ENCODE data around the gene EYA2. TPM values are rescaled to one million over a fixed set of nuclear protein-coding genes. Genes with fewer than 3 reads are reported as not detected.

EYA2 gene
- total and polyA plus RNA-seq, 2 donors (not counting 3 experiments of a cell fraction or from before 2014, with no cell fraction given): not detected

GRCh38 chr20:47129306-47129705 lies 234.7 kb downstream of the EYA2 start:
- Histone ChIP-seq H3K36me3 (ENCODE audit: control insufficient read depth in 2 of 2, extremely low read depth in 1 of 2, insufficient read depth in 2 of 2, low read length in 2 of 2) (no peaks in the 10 kb centered on the region), H3K4me1 (ENCODE audit: control insufficient read depth, extremely low read depth, insufficient read depth, low read length) (no peaks in the 10 kb centered on the region), H3K9me3 (replicated peaks; ENCODE audit: control insufficient read depth, insufficient read depth, low read length) (no peaks in the 10 kb centered on the region), H3K79me2 (ENCODE audit: control insufficient read depth, insufficient read depth, low read length) (no peaks in the 10 kb centered on the region), H3K9ac (replicated peaks; ENCODE audit: extremely low read depth, insufficient read depth, low read length) (no peak overlapping the region), H4K20me1 (replicated peaks; ENCODE audit: control insufficient read depth, extremely low read depth, insufficient read depth, low read length) (no peaks in the 10 kb centered on the region), H3K9me1 (replicated peaks; ENCODE audit: control insufficient read depth, extremely low read depth, insufficient read depth, low read length) (no peaks in the 10 kb centered on the region), H3K4me2 (ENCODE audit: insufficient read depth, low read length) (no peak overlapping the region), H3K27ac (ENCODE audit: insufficient read depth, low read depth, low read length) (no peak overlapping the region), H2AFZ (ENCODE audit: low read depth, low read length) (no peak overlapping the region), H3K4me3 (replicated peaks in 1 of 3; ENCODE audit: insufficient read depth in 1 of 3, low read depth in 1 of 3, low read length in 3 of 3) (no peak overlapping the region), H3K27me3 (ENCODE audit: control insufficient read depth in 2 of 2, insufficient read depth in 2 of 2, low read length in 2 of 2) (no peaks in the 10 kb centered on the region)
- ChIA-PET POLR2A (no interaction called here), CTCF (no interaction called here)
- FAIRE-seq: no peak
- intact Hi-C loops (cut with micrococcal nuclease): no loop called here
- TF ChIP-seq EZH2 (IDR thresholded peaks at IDR 0.05; ENCODE audit: borderline replicate concordance, low read depth, low read length, severe bottlenecking): no peak
- no peak for TF ChIP-seq POLR2A (IDR thresholded peaks at IDR 0.05; ENCODE audit: low read depth, low read length)
- TF ChIP-seq FOS (IDR thresholded peaks at IDR 0.05; ENCODE audit: borderline replicate concordance, insufficient read depth, low read length): no peak
- BruUV-seq (replicated peaks): no TSS peak
- dilution Hi-C loops (cut with MboI; ENCODE audit: extremely low pct_ligation_motif_present, low sequenced_read_pairs): no loop called here
- DNase-seq (ENCODE audit: low read depth, low spot score): no peak

- dilution Hi-C loops (cut with MboI; ENCODE audit: extremely low pct_ligation_motif_present, low sequenced_read_pairs) (no loop called here), intact Hi-C loops (cut with micrococcal nuclease) (no loop called here)
- FAIRE-seq (no peak), DNase-seq (ENCODE audit: low read depth, low spot score) (no peak)
- H3K9me3 ChIP-seq (replicated peaks; ENCODE audit: control insufficient read depth, insufficient read depth, low read length): no peaks in the 10 kb centered on the region
- no peak overlapping the region for H2AFZ ChIP-seq (ENCODE audit: low read depth, low read length)
- H4K20me1 ChIP-seq (replicated peaks; ENCODE audit: control insufficient read depth, extremely low read depth, insufficient read depth, low read length): no peaks in the 10 kb centered on the region
- H3K79me2 ChIP-seq (ENCODE audit: control insufficient read depth, insufficient read depth, low read length): no peaks in the 10 kb centered on the region
- ChIA-PET POLR2A (no interaction called here), CTCF (no interaction called here)
- no peak for TF ChIP-seq MYC (IDR thresholded peaks at IDR 0.05; ENCODE audit: low read depth, low read length)
- TF ChIP-seq EZH2 (IDR thresholded peaks at IDR 0.05; ENCODE audit: borderline replicate concordance, low read depth, low read length, severe bottlenecking): no peak
- TF ChIP-seq MAX (IDR thresholded peaks at IDR 0.05; ENCODE audit: insufficient read depth, insufficient read length): no peak
- no peak for TF ChIP-seq FOS (IDR thresholded peaks at IDR 0.05; ENCODE audit: borderline replicate concordance, insufficient read depth, low read length)
- TF ChIP-seq POLR2AphosphoS5 (IDR thresholded peaks at IDR 0.05; ENCODE audit: insufficient read depth, low read depth, low read length): no peak
- TF ChIP-seq CTCF (IDR thresholded peaks at IDR 0.05; ENCODE audit: extremely low read depth in 1 of 2, insufficient read depth in 1 of 2, low read depth in 1 of 2, low read length in 2 of 2): no peak
- no peak for TF ChIP-seq JUN (IDR thresholded peaks at IDR 0.05; ENCODE audit: borderline replicate concordance, insufficient read depth, insufficient read length, low read depth)
- TF ChIP-seq GATA2 (IDR thresholded peaks at IDR 0.05; ENCODE audit: insufficient read depth, insufficient read length, low read depth, low read length): no peak
- no peak for TF ChIP-seq POLR2A (IDR thresholded peaks at IDR 0.05; ENCODE audit: low read depth, low read length)
- H3K36me3 ChIP-seq (ENCODE audit: control insufficient read depth in 2 of 2, extremely low read depth in 1 of 2, insufficient read depth in 2 of 2, low read length in 2 of 2): no peaks in the 10 kb centered on the region
- no peaks in the 10 kb centered on the region for H3K27me3 ChIP-seq (ENCODE audit: control insufficient read depth in 2 of 2, insufficient read depth in 2 of 2, low read length in 2 of 2)
- no peak overlapping the region for H3K27ac ChIP-seq (ENCODE audit: insufficient read depth, low read depth, low read length)
- H3K4me1 ChIP-seq (ENCODE audit: control insufficient read depth, extremely low read depth, insufficient read depth, low read length): no peaks in the 10 kb centered on the region
- H3K4me2 ChIP-seq (ENCODE audit: insufficient read depth, low read length): no peak overlapping the region
- H3K9me1 ChIP-seq (replicated peaks; ENCODE audit: control insufficient read depth, extremely low read depth, insufficient read depth, low read length): no peaks in the 10 kb centered on the region
- BruUV-seq (replicated peaks): no TSS peak
- H3K9ac ChIP-seq (replicated peaks; ENCODE audit: extremely low read depth, insufficient read depth, low read length): no peak overlapping the region
- H3K4me3 ChIP-seq (replicated peaks in 1 of 3; ENCODE audit: insufficient read depth in 1 of 3, low read depth in 1 of 3, low read length in 3 of 3): no peak overlapping the region
Measured at GRCh38 chr20:47133809-47134456, 239.3 kb downstream of the EYA2 start.

Measured in endothelial cell of umbilical vein (primary cell).